Measurements from ENCODE around the gene ZW10.
"Not testable (repeated sequence)": the region's sequence is repeated elsewhere in the genome, so short reads cannot be mapped to it uniquely, and the experiment has no call there.

ZW10 gene

GRCh38 chr11:113773416-113774173 lies at the start of gene ZW10:
Gene ZW10, minus strand, starts transcription at chr11:113773692. Its CDS starts 26 bp downstream, at chr11:113773666.
- peak; percentile 86 for DNase-seq (ENCODE audit: low spot score)

GRCh38 chr11:113818426-113818825 lies 44.9 kb upstream of the ZW10 start:
- DNase-seq (ENCODE audit: low spot score) = no peak

GRCh38 chr11:113817626-113818025 lies 44.1 kb upstream of the ZW10 start:
- no peak for DNase-seq (ENCODE audit: low spot score)

GRCh38 chr11:113817162-113817561 lies 43.7 kb upstream of the ZW10 start:
- no peak for DNase-seq (ENCODE audit: low spot score)

- DNase-seq (ENCODE audit: low spot score) = no peak
Measured at GRCh38 chr11:113814181-113814580, 40.7 kb upstream of the ZW10 start.

GRCh38 chr11:113808931-113809330 lies 35.4 kb upstream of the ZW10 start:
- no peak for DNase-seq (ENCODE audit: low spot score)

GRCh38 chr11:113806406-113806805 lies 32.9 kb upstream of the ZW10 start:
- peak; percentile 11 for DNase-seq (ENCODE audit: low spot score)

- no peak for DNase-seq (ENCODE audit: low spot score)
Measured at GRCh38 chr11:113805640-113806039, 32.1 kb upstream of the ZW10 start.

- DNase-seq (ENCODE audit: low spot score) = no peak
Measured at GRCh38 chr11:113802621-113803020, 29.1 kb upstream of the ZW10 start.

- DNase-seq (ENCODE audit: low spot score) = peak; percentile 43
Measured at GRCh38 chr11:113796663-113797259, 23.3 kb upstream of the ZW10 start.

GRCh38 chr11:113789675-113790320 lies 16.3 kb upstream of the ZW10 start:
- DNase-seq (ENCODE audit: low spot score) = no peak

GRCh38 chr11:113789016-113789415 lies 15.5 kb upstream of the ZW10 start:
- not testable (repeated sequence) for DNase-seq (ENCODE audit: low spot score)

GRCh38 chr11:113782134-113782533 lies 8.6 kb upstream of the ZW10 start:
- no peak for DNase-seq (ENCODE audit: low spot score)

GRCh38 chr11:113781682-113782081 lies 8.2 kb upstream of the ZW10 start:
- no peak for DNase-seq (ENCODE audit: low spot score)

GRCh38 chr11:113779496-113779895 lies 6.0 kb upstream of the ZW10 start, which contains the start of gene CLDN25:
Gene CLDN25, plus strand, starts transcription at chr11:113779796. Its CDS starts 0 bp downstream, at chr11:113779796.
- DNase-seq (ENCODE audit: low spot score) = no peak

- peak; percentile 53 for DNase-seq (ENCODE audit: low spot score)
Measured at GRCh38 chr11:113778111-113778910, 4.8 kb upstream of the ZW10 start.

- no peak for DNase-seq (ENCODE audit: low spot score)
Measured at GRCh38 chr11:113774174-113774503, 647 bp upstream of the ZW10 start.

GRCh38 chr11:113773092-113773415 lies 438 bp downstream of the ZW10 start:
- DNase-seq (ENCODE audit: low spot score) = no peak

- no peak for DNase-seq (ENCODE audit: low spot score)
Measured at GRCh38 chr11:113771964-113772363, 1.5 kb downstream of the ZW10 start.

- DNase-seq (ENCODE audit: low spot score) = no peak
Measured at GRCh38 chr11:113764527-113765219, 8.8 kb downstream of the ZW10 start.

GRCh38 chr11:113763040-113763439 lies 10.5 kb downstream of the ZW10 start:
- DNase-seq (ENCODE audit: low spot score) = not testable (repeated sequence)

GRCh38 chr11:113760241-113760640 lies 13.3 kb downstream of the ZW10 start:
- DNase-seq (ENCODE audit: low spot score) = no peak
